Keratinocyte (primary cell): Measurements from ENCODE around the gene SYF2.

Experiments used
- CTCF ChIP-seq, 3 experiments: IDR thresholded peaks in 1 of 3; conservative IDR thresholded peaks in 1 of 3; optimal IDR thresholded peaks in 1 of 3; 2 replicates in 2 of 3; 3 replicates in 1 of 3; pipeline versions ENCODE3 to v1.5.1; 2011; ENCODE audit warnings: low read length in 3 of 3, mild to moderate bottlenecking in 3 of 3, moderate library complexity in 2 of 3, control low read depth in 1 of 3, inconsistent platforms in 1 of 3; ENCODE audit not compliant: insufficient read depth in 2 of 3; ENCODE audit errors: extremely low read depth in 1 of 3
- EZH2 ChIP-seq: IDR thresholded peaks from one replicate; pipeline ENCODE4 v1.6.1; 2012; ENCODE audit warnings: inconsistent platforms, mild to moderate bottlenecking, low read length, moderate library complexity

DNA sequence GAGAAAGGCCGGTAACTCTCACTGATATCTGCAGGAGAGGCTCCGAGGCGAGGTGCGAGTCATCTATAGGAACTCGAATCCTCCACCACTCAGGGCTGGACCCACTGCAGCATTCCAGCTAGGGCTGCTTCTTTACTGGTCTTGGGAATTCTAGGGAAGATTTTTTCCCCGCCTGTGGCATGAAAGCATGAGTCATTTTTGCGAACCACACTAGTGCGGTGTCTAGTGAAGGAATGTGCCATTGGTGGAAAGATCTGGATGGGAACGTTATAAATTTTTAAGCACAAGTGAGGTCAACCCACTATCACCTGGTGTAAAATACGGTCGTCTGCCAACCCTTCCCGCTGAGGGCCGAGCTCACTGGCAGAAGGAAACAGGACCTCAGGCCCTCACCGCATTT lies 49.7 kb downstream of the SYF2 start:
- no peak for TF ChIP-seq EZH2
- TF ChIP-seq CTCF (optimal IDR thresholded peaks at IDR 0.05 in 1 of 3, IDR thresholded peaks at IDR 0.05 in 1 of 3, conservative IDR thresholded peaks at IDR 0.05 in 1 of 3; ENCODE audit: extremely low read depth in 1 of 3, insufficient read depth in 2 of 3, low read length in 3 of 3), result no peak
